Panc1 (cell line): ENCODE measurements around the gene ADD1.

Experiments
- POLR2AphosphoS5 ChIP-seq: IDR thresholded peaks from 2 replicates; pipeline ENCODE4 v1.6.1; 2012; ENCODE audit warnings: mild to moderate bottlenecking, low read depth, low read length, moderate library complexity
- SIN3A ChIP-seq: IDR thresholded peaks from 2 replicates; pipeline ENCODE4 v1.6.1; 2012; ENCODE audit warnings: low read depth, mild to moderate bottlenecking, low read length, moderate library complexity, borderline replicate concordance; ENCODE audit not compliant: insufficient read depth
- TCF7L2 ChIP-seq: IDR thresholded peaks from 2 replicates; pipeline ENCODE4 v1.6.1; 2011; ENCODE audit warnings: mild to moderate bottlenecking, low read depth, low read length, inconsistent platforms
- TF ChIP-seq, protein P1 (sequence below): fragments of 450-650 bp; IDR thresholded peaks from 2 replicates; pipeline ENCODE4 v1.5.1; 2017; ENCODE audit warnings: mild to moderate bottlenecking

DNA sequence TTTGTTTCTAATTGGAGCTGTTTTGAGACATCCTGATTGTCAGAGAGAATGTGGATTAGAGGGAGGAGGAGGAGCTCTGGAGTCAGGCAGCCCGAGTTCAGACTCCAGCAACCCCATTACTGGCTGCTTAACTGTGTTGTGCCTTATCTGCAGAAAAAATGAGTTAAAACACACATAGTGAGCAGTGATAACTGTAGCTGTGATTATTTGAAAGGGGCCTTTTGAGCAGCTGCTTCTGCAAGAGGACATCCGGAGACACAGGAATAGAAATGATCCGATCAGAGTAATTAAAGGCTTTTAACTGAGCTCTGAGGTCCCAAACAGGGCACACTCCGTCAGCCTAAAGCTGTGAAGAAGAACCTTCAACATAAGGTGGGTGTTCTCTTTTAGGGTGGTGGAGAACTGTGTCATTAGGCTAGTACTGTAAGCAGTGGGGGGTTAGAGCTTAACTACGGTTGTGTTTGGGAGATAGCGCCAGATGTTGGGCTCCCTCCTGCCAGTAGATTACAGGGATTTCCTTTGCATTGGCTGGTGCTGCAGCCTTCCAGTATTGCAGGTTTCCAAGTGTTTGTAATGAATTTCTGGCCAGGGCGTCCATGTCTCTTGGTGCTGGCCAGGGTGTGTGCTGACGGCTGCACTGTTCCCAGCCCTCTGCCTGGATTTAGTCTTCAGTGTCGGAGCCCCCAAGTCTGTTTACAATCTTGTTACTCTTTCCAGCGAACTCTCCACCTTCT, 24.3 kb downstream of the ADD1 start:
- TF ChIP-seq TCF7L2 = no peak
- TF ChIP-seq, protein P1, sequence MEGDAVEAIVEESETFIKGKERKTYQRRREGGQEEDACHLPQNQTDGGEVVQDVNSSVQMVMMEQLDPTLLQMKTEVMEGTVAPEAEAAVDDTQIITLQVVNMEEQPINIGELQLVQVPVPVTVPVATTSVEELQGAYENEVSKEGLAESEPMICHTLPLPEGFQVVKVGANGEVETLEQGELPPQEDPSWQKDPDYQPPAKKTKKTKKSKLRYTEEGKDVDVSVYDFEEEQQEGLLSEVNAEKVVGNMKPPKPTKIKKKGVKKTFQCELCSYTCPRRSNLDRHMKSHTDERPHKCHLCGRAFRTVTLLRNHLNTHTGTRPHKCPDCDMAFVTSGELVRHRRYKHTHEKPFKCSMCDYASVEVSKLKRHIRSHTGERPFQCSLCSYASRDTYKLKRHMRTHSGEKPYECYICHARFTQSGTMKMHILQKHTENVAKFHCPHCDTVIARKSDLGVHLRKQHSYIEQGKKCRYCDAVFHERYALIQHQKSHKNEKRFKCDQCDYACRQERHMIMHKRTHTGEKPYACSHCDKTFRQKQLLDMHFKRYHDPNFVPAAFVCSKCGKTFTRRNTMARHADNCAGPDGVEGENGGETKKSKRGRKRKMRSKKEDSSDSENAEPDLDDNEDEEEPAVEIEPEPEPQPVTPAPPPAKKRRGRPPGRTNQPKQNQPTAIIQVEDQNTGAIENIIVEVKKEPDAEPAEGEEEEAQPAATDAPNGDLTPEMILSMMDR = no peak
- no peak for TF ChIP-seq POLR2AphosphoS5
- TF ChIP-seq SIN3A = no peak
